ENCODE data around the gene LRMDA. TPM values are rescaled to one million over a fixed set of nuclear protein-coding genes. Genes with fewer than 3 reads are reported as not detected.

LRMDA gene
- total RNA-seq, 4 donors from 2014 or later, result 0.88 to 14.1 (median 5.1) TPM; not detected in 1

- H3K27ac ChIP-seq, result peak overlapping the region in 3 of 4 donors; percentile 8 to 47 (median 18)
- TF ChIP-seq POLR2A (IDR thresholded peaks at IDR 0.05) (no peak), CTCF (IDR thresholded peaks at IDR 0.05) (no peak)
- DNase-seq, result no peak
- intact Hi-C loops (cut with DNase I), result no loop called here
- H3K36me3 ChIP-seq, result no peaks in the 10 kb centered on the region
- H3K4me1 ChIP-seq, result peaks cover 0 to 32% (median 0%) of the 10 kb centered on the region in 3 donors
- 83 to 84% methylated on average over 7 of the region's 7 CpGs for WGBS, 2 donors
- no peak overlapping the region for H3K4me3 ChIP-seq
- H3K27me3 ChIP-seq, result no peaks in the 10 kb centered on the region
- H3K9me3 ChIP-seq, result no peaks in the 10 kb centered on the region
These were observed 878.5 kb downstream of the LRMDA start for GRCh38 chr10:76309741-76310587.

- H3K4me3 ChIP-seq, result no peak overlapping the region
- H3K4me1 ChIP-seq, result peaks cover 0 to 32% (median 0%) of the 10 kb centered on the region in 3 donors
- no peaks in the 10 kb centered on the region for H3K9me3 ChIP-seq
- DNase-seq, result no peak
- intact Hi-C loops (cut with DNase I), result no loop called here
- no peak for TF ChIP-seq CTCF (IDR thresholded peaks at IDR 0.05)
- TF ChIP-seq POLR2A (IDR thresholded peaks at IDR 0.05), result no peak
- 22 to 44% methylated on average over 1 of the region's 1 CpG for WGBS, 2 donors
- no peaks in the 10 kb centered on the region for H3K27me3 ChIP-seq
- no peaks in the 10 kb centered on the region for H3K36me3 ChIP-seq
- peak overlapping the region in 3 of 4 donors; percentile 8 to 47 (median 18) for H3K27ac ChIP-seq
These were observed 879.2 kb downstream of the LRMDA start for GRCh38 chr10:76310588-76311080.

GRCh38 chr10:76311752-76312636, 880.6 kb downstream of the LRMDA start:
- intact Hi-C loops (cut with DNase I), result no loop called here
- Histone ChIP-seq H3K9me3 (no peaks in the 10 kb centered on the region), H3K36me3 (no peaks in the 10 kb centered on the region), H3K27ac (peak overlapping the region in 2 of 4 donors; percentile 42 to 62), H3K27me3 (no peaks in the 10 kb centered on the region), H3K4me3 (no peak overlapping the region), H3K4me1 (peaks cover 0 to 32% (median 0%) of the 10 kb centered on the region in 3 donors)
- 51 to 65% methylated on average over 4 of the region's 4 CpGs for WGBS, 2 donors
- no peak for DNase-seq
- peak in 4 of 6 experiments; percentile 11 to 52 (median 18) for TF ChIP-seq CTCF (IDR thresholded peaks at IDR 0.05)
- no peak for TF ChIP-seq POLR2A (IDR thresholded peaks at IDR 0.05)

- Histone ChIP-seq H3K4me1 (peaks cover 0 to 21% (median 0%) of the 10 kb centered on the region in 3 donors), H3K4me3 (no peak overlapping the region), H3K27me3 (no peaks in the 10 kb centered on the region), H3K27ac (no peak overlapping the region), H3K9me3 (no peaks in the 10 kb centered on the region), H3K36me3 (no peaks in the 10 kb centered on the region)
- no peak for DNase-seq
- WGBS, 2 donors, result 100% methylated on average over 1 of the region's 14 CpGs; no CpG with 5 or more reads in 1 of the 2 donors
- intact Hi-C loops (cut with DNase I), result no loop called here
- TF ChIP-seq CTCF (IDR thresholded peaks at IDR 0.05) (no peak), POLR2A (IDR thresholded peaks at IDR 0.05) (no peak)
These were observed 883.8 kb downstream of the LRMDA start for GRCh38 chr10:76315240-76315639.
